Sigmoid colon (tissue), 4 donors: ENCODE results near the gene COL28A1.

Experiments
- EP300 ChIP-seq, 4 donors: sonication (generic); formaldehyde crosslinking; IDR thresholded peaks; one replicate each; pipeline ENCODE4 v1.6.1; 2017; ENCODE audit warnings: antibody characterized with exemption in 4 of 4
- POLR2AphosphoS5 ChIP-seq, 4 donors: sonication (generic); formaldehyde crosslinking; IDR thresholded peaks; one replicate each; pipeline ENCODE4 v1.6.1; 2017; ENCODE audit warnings: antibody characterized with exemption in 4 of 4
- TF ChIP-seq, protein P1 (sequence below), 4 experiments: fragments of 450-650 bp in 3 of 4; fragments of 200-600 bp in 1 of 4; IDR thresholded peaks; one replicate each; pipeline ENCODE4 v1.5.1; 2016 to 2019; ENCODE audit warnings: antibody characterized with exemption in 4 of 4, mild to moderate bottlenecking in 3 of 4, moderate library complexity in 2 of 4

DNA sequence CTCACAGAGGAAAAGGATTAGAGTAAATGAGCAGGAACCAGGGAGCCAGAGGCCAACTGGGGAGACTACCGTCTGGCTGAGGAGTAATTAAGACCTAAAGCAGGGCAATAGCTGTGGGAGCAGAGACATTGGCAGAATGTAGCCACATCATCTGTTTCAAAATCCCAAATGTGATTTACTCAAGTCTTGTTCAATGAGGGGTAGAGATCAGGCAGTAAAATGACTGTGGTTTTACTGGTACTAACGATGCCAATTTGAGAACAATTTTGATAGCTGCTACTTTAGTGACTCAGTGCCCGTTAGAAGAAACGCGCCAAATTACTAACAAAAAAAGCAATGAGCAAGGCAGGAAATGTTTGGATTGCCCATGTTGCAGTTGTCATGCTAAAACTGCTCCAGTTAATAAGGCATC, 18.4 kb upstream of the COL28A1 start:
- TF ChIP-seq POLR2AphosphoS5 (IDR thresholded peaks at IDR 0.05) (no peak), EP300 (IDR thresholded peaks at IDR 0.05) (no peak)
- TF ChIP-seq, protein P1, sequence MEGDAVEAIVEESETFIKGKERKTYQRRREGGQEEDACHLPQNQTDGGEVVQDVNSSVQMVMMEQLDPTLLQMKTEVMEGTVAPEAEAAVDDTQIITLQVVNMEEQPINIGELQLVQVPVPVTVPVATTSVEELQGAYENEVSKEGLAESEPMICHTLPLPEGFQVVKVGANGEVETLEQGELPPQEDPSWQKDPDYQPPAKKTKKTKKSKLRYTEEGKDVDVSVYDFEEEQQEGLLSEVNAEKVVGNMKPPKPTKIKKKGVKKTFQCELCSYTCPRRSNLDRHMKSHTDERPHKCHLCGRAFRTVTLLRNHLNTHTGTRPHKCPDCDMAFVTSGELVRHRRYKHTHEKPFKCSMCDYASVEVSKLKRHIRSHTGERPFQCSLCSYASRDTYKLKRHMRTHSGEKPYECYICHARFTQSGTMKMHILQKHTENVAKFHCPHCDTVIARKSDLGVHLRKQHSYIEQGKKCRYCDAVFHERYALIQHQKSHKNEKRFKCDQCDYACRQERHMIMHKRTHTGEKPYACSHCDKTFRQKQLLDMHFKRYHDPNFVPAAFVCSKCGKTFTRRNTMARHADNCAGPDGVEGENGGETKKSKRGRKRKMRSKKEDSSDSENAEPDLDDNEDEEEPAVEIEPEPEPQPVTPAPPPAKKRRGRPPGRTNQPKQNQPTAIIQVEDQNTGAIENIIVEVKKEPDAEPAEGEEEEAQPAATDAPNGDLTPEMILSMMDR (IDR thresholded peaks at IDR 0.05): no peak
